Neural cell (in vitro differentiated cells): ENCODE results near the gene MMP25.

ENCODE experiments used
- EZH2 ChIP-seq: fragments of 200-600, 300-800 bp; shearing (Covaris generic), sonication (generic); IDR thresholded peaks from 2 replicates; pipeline ENCODE4 v1.6.1; 2014; ENCODE audit warnings: antibody characterized with exemption, low read length, borderline replicate concordance, mild to moderate bottlenecking; ENCODE audit not compliant: insufficient read depth, poor library complexity, severe bottlenecking
- MXI1 ChIP-seq: fragments of 450-650 bp; conservative IDR thresholded peaks from 2 replicates; pipeline ENCODE4 v1.6.1; 2014; ENCODE audit warnings: antibody characterized with exemption, mild to moderate bottlenecking; ENCODE audit not compliant: poor library complexity, severe bottlenecking
- RAD21 ChIP-seq: fragments of 450-650 bp; conservative IDR thresholded peaks from 2 replicates; pipeline ENCODE4 v1.6.1; 2014; ENCODE audit warnings: antibody characterized with exemption, mild to moderate bottlenecking, moderate library complexity
- TF ChIP-seq, protein P1 (sequence below): fragments of 450-650 bp; IDR thresholded peaks from 2 replicates; pipeline ENCODE4 v1.5.1; 2014; ENCODE audit warnings: antibody characterized with exemption, mild to moderate bottlenecking, moderate library complexity; ENCODE audit not compliant: poor library complexity, severe bottlenecking

DNA sequence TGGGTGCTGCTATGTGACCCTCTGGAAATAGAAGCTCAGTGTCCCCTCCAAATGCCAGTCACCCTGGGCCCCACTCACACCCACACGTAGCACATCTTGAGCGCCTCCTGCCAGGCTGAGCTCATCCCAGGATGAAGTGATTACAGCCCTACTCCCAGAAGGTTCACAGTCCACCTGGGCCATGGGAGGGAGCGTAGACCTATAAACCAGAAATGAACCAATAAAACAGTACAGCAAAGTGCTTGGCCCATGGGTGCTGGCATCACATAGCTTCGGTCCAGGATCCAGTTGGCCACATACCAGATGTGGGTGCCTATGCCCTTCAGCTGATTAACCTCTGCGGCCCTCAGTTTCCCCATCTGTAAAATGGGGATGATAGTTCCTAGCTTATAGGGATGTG lies 7.5 kb upstream of the MMP25 start:
- TF ChIP-seq EZH2 (no peak), RAD21 (no peak), MXI1 (no peak)
- TF ChIP-seq, protein P1, sequence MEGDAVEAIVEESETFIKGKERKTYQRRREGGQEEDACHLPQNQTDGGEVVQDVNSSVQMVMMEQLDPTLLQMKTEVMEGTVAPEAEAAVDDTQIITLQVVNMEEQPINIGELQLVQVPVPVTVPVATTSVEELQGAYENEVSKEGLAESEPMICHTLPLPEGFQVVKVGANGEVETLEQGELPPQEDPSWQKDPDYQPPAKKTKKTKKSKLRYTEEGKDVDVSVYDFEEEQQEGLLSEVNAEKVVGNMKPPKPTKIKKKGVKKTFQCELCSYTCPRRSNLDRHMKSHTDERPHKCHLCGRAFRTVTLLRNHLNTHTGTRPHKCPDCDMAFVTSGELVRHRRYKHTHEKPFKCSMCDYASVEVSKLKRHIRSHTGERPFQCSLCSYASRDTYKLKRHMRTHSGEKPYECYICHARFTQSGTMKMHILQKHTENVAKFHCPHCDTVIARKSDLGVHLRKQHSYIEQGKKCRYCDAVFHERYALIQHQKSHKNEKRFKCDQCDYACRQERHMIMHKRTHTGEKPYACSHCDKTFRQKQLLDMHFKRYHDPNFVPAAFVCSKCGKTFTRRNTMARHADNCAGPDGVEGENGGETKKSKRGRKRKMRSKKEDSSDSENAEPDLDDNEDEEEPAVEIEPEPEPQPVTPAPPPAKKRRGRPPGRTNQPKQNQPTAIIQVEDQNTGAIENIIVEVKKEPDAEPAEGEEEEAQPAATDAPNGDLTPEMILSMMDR, result no peak
